Testis (tissue), 3 donors: ENCODE measurements around the gene DDX56. TPM values are rescaled to one million over a fixed set of nuclear protein-coding genes. Genes with fewer than 3 reads are reported as not detected.

ENCODE experiments used
- DNase-seq: peaks from one replicate; pipeline ENCODE4 v3.0.0-alpha.2; 2019
- H3K27ac ChIP-seq, 2 donors: fragments of 200-600 bp; sonication (generic); one replicate each; pipeline ENCODE4 v1.5.1; 2019
- H3K27me3 ChIP-seq: fragments of 200-600 bp; sonication (generic); one replicate; pipeline ENCODE4 v1.5.1; 2019
- H3K36me3 ChIP-seq: fragments of 200-600 bp; sonication (generic); one replicate; pipeline ENCODE4 v1.5.1; 2017; ENCODE audit warnings: low read depth; ENCODE audit errors: missing control alignments
- H3K4me1 ChIP-seq: fragments of 200-600 bp; sonication (generic); one replicate; pipeline ENCODE4 v1.5.1; 2019
- H3K4me3 ChIP-seq, 2 donors: fragments of 200-600 bp; sonication (generic); one replicate each; pipeline ENCODE4 v1.5.1; 2017 to 2019
- H3K9me3 ChIP-seq: fragments of 200-600 bp; sonication (generic); one replicate; pipeline ENCODE4 v1.5.1; 2017
- CTCF ChIP-seq, 3 experiments: fragments of 450-650 bp in 2 of 3; fragments of 200-600 bp in 1 of 3; sonication (generic) in 1 of 3; IDR thresholded peaks; one replicate each; pipeline ENCODE4 v1.5.1; 2016 to 2019; ENCODE audit warnings: antibody characterized with exemption in 3 of 3, mild to moderate bottlenecking in 2 of 3, moderate library complexity in 1 of 3
- POLR2A ChIP-seq: fragments of 450-650 bp; IDR thresholded peaks from one replicate; pipeline ENCODE4 v1.6.1; 2017; ENCODE audit warnings: antibody characterized with exemption, mild to moderate bottlenecking, moderate library complexity
- WGBS, 2 donors: methylation state at CpG; one replicate each; pipeline ENCODE4 v1.1.5; 2018; 5-methylcytosine and 5-hydroxymethylcytosine counted together
- intact Hi-C: fragments of 100-400 bp; cut with DNase I; formaldehyde crosslinking; loops from one replicate; pipeline ENCODE4 v1.15.1; 2023; ENCODE audit warnings: low total_unique reads
- polyA plus RNA-seq: library from polyadenylated mRNA; stranded (reverse); fragments of 350-450 nt; fragmentation: Illumina TruSeq; extraction: RNeasy Lipid Tissue Mini Kit (QIAGEN cat#74804); gene quantifications from one replicate; pipeline ENCODE4 v1.2.3, GENCODE V29; 2014; ENCODE audit warnings: low read depth, low replicate concordance; ENCODE audit not compliant: insufficient read depth
- total RNA-seq, 2 donors: library from RNA; depleted of rRNA; stranded (reverse); fragments of >200 nt; gene quantifications; one replicate each; pipeline ENCODE4 v1.2.3, GENCODE V29; 2016

The DDX56 gene
- total and polyA plus RNA-seq, 3 donors from 2014 or later, result 58.8 to 72.8 (median 68.8) TPM

- Histone ChIP-seq H3K36me3 (no peaks in the 10 kb centered on the region), H3K4me3 (no peak overlapping the region), H3K27ac (no peak overlapping the region), H3K9me3 (no peaks in the 10 kb centered on the region), H3K27me3 (no peaks in the 10 kb centered on the region), H3K4me1 (peaks cover 10% of the 10 kb centered on the region)
- WGBS, 2 donors, result 77 to 90% methylated on average over 3 of the region's 3 CpGs
- intact Hi-C loops, result no loop called here
- no peak for TF ChIP-seq CTCF (IDR thresholded peaks at IDR 0.05)
- DNase-seq, result no peak
These were observed 45.0 kb upstream of the DDX56 start for GRCh38 chr7:44618753-44619152.

- H3K4me1 ChIP-seq, result peaks cover 8% of the 10 kb centered on the region
- DNase-seq, result no peak
- no peak for TF ChIP-seq POLR2A
- no peak for TF ChIP-seq CTCF (IDR thresholded peaks at IDR 0.05)
- H3K27me3 ChIP-seq, result no peaks in the 10 kb centered on the region
- H3K4me3 ChIP-seq, result no peak overlapping the region
- intact Hi-C loops, result no loop called here
- no peak overlapping the region for H3K27ac ChIP-seq
- WGBS, 2 donors, result 96 to 97% methylated on average over 1 of the region's 1 CpG
- no peaks in the 10 kb centered on the region for H3K9me3 ChIP-seq
- no peaks in the 10 kb centered on the region for H3K36me3 ChIP-seq
These were observed 44.3 kb upstream of the DDX56 start for GRCh38 chr7:44618045-44618444.

GRCh38 chr7:44617225-44617890, 43.6 kb upstream of the DDX56 start:
- intact Hi-C loops, result no loop called here
- H3K9me3 ChIP-seq, result no peaks in the 10 kb centered on the region
- TF ChIP-seq POLR2A (no peak), CTCF (IDR thresholded peaks at IDR 0.05) (no peak)
- no peak for DNase-seq
- H3K27ac ChIP-seq, result no peak overlapping the region
- peaks cover 2% of the 10 kb centered on the region for H3K4me1 ChIP-seq
- WGBS, 2 donors, result 75 to 88% methylated on average over 2 of the region's 2 CpGs
- H3K27me3 ChIP-seq, result no peaks in the 10 kb centered on the region
- no peaks in the 10 kb centered on the region for H3K36me3 ChIP-seq
- H3K4me3 ChIP-seq, result no peak overlapping the region

GRCh38 chr7:44616545-44616944, 42.8 kb upstream of the DDX56 start:
- Histone ChIP-seq H3K4me1 (no peaks in the 10 kb centered on the region), H3K27me3 (no peaks in the 10 kb centered on the region), H3K9me3 (no peaks in the 10 kb centered on the region), H3K27ac (no peak overlapping the region), H3K4me3 (no peak overlapping the region), H3K36me3 (no peaks in the 10 kb centered on the region)
- WGBS, 2 donors, result 88 to 91% methylated on average over 12 of the region's 12 CpGs
- no peak for DNase-seq
- intact Hi-C loops, result no loop called here
- TF ChIP-seq CTCF (IDR thresholded peaks at IDR 0.05) (no peak), POLR2A (no peak)

GRCh38 chr7:44615793-44616192, 42.1 kb upstream of the DDX56 start:
- TF ChIP-seq POLR2A (no peak), CTCF (IDR thresholded peaks at IDR 0.05) (no peak)
- intact Hi-C loops, result no loop called here
- Histone ChIP-seq H3K27me3 (no peaks in the 10 kb centered on the region), H3K4me3 (no peak overlapping the region), H3K27ac (no peak overlapping the region), H3K9me3 (no peaks in the 10 kb centered on the region), H3K36me3 (no peaks in the 10 kb centered on the region), H3K4me1 (no peaks in the 10 kb centered on the region)
- WGBS, 2 donors, result 85 to 87% methylated on average over 5 of the region's 5 CpGs
- DNase-seq, result no peak
